GM03348 (cell line): ENCODE measurements around the gene SEMA3F.

Source experiments
- DNase-seq: peaks from one replicate; pipeline ENCODE4 v3.0.0; 2012; ENCODE audit warnings: low spot score

Gene SEMA3F

GRCh38 chr3:50156549-50157493 lies 1.7 kb downstream of the SEMA3F start:
- peak; percentile 47 for DNase-seq

GRCh38 chr3:50157827-50158529 lies 2.9 kb downstream of the SEMA3F start:
- DNase-seq = no peak

GRCh38 chr3:50158530-50159146 lies 3.5 kb downstream of the SEMA3F start:
- no peak for DNase-seq

- DNase-seq = no peak
Observed at GRCh38 chr3:50160561-50160983, 5.4 kb downstream of the SEMA3F start.

- DNase-seq = no peak
Observed at GRCh38 chr3:50161320-50161719, 6.2 kb downstream of the SEMA3F start.

GRCh38 chr3:50162034-50162883 lies 7.1 kb downstream of the SEMA3F start:
- no peak for DNase-seq

- DNase-seq = peak; percentile 94
Observed at GRCh38 chr3:50163572-50164455, 8.7 kb downstream of the SEMA3F start.

GRCh38 chr3:50164481-50164880 lies 9.4 kb downstream of the SEMA3F start:
- DNase-seq = no peak

- peak; percentile 86 for DNase-seq
Observed at GRCh38 chr3:50164984-50165909, 10.1 kb downstream of the SEMA3F start.

- peak; percentile 47 for DNase-seq
Observed at GRCh38 chr3:50165910-50166538, 10.9 kb downstream of the SEMA3F start.

- DNase-seq = no peak
Observed at GRCh38 chr3:50166620-50167019, 11.5 kb downstream of the SEMA3F start.

- DNase-seq = no peak
Observed at GRCh38 chr3:50167069-50167840, 12.1 kb downstream of the SEMA3F start.

- DNase-seq = no peak
Observed at GRCh38 chr3:50167841-50168209, 12.7 kb downstream of the SEMA3F start.

- DNase-seq = no peak
Observed at GRCh38 chr3:50168388-50168787, 13.3 kb downstream of the SEMA3F start.

GRCh38 chr3:50168791-50169190 lies 13.7 kb downstream of the SEMA3F start:
- no peak for DNase-seq

- no peak for DNase-seq
Observed at GRCh38 chr3:50169232-50169832, 14.2 kb downstream of the SEMA3F start.

GRCh38 chr3:50169858-50170257 lies 14.7 kb downstream of the SEMA3F start:
- DNase-seq = no peak

GRCh38 chr3:50170689-50171088 lies 15.6 kb downstream of the SEMA3F start:
- peak; percentile 43 for DNase-seq
